GM21526 (cell line): ENCODE data around the gene TRMT112.

Experiments
- ATAC-seq: cut with Tn5 transposase; IDR thresholded peaks from one replicate; pipeline ENCODE4 v1.9.1; 2021; ENCODE audit warnings: moderate library complexity; ENCODE audit not compliant: unreplicated experiment, low FRiP score

Gene TRMT112

GRCh38 chr11:64296830-64297698 is 20.3 kb downstream of the TRMT112 start:
- ATAC-seq, result no peak

DNA sequence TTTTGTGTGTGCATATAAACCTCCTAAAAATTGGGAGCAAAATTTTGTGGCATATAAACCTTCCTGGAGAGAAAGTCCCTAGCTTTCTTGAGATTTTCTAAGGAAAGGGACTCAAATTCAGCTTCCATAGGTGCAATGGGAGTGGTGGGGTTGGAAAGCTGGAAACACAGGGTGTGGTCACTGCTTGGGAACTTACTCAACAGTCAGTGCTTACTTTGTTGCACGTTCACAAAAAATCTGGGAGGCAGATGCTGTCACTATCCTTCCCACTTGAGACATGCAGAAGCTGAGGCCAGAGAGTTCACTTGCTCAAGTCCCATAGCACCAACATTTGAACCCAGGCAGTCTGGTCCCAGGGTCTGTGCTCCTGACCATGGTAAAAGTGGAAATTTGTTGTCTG is 21.1 kb downstream of the TRMT112 start:
- ATAC-seq, result no peak

DNA sequence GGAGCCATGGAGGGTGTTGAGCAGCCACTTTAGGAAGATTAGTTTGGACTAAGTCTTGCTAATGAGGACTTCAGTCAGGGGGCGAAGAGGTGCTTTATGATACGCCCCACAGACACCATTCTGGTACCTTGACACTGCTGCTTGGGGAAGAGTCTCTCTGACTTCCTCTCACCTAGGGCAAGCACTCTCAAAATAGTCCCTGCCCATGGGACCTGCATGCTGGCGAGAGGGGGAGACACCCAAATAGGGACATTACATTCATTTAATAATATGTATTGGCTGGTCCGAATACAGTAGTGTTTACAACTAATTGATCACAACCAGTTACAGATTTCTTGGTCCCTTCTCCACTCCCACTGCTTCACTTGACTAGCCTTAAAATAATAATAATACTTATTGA is 21.6 kb downstream of the TRMT112 start:
- ATAC-seq, result no peak

GRCh38 chr11:64294774-64295173 is 22.6 kb downstream of the TRMT112 start:
- ATAC-seq, result no peak

- no peak for ATAC-seq
These were observed 24.7 kb downstream of the TRMT112 start for GRCh38 chr11:64292460-64293254.

DNA sequence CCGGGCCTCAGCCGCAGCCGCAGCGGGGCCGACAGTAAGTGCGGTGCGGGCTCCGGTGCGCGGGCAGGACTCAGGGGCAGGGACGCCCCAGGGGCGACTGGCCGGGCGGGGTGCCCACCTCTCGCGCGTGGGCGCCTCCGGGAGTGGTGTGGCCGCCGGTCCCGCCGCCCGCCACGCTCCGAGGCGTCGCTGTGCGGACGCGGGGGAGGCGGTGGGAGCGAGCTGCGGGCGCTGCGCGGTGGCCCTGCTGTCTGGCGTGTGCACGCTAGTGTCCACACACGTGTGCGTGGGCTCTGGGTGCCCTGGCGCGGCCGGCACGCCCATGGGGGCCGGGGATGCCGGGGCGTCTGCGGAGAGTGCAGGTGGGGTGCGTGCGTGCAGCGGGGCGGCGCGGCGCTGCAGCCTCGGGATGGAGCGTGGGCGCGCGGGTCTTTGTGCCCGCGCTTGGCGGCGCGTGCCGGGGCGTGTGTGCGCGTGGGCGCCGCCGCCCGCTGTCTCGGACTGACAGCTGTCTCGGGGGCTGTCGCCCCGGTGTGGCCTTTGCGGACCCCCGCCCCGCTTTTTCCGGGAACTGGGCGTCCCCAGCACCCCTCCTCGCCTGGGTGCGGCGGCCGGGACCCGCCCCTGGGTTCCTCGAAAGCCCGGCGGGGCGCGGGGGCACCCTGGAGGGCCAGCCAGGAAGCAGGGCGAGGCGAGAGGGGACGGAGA is 25.5 kb downstream of the TRMT112 start:
- ATAC-seq, result no peak

DNA sequence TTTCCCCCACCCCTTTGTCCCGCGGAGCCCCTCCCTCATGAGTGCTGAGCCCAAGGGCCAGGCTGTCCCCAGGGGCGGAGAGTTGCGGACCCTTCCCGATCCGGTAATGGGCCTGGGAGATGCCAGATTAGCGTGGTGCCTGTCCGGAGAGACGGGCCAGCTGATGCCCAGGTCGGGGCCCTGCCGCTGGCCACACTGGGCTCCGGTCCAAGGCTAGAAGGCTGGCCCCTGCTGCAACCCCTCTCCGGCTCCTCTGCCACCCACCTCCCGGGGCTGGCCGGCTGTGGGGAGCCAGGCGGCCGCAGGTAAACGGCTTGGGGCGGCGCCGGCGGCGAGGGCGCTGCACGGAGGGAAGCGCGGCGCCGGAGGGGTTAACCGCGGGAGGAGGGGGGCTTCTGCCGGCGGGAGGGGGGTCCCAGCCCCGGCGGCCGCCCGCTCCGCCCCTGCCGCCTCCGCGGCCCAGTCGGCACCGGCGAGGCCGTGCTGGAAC is 26.1 kb downstream of the TRMT112 start, which contains the start of gene KCNK4:
KCNK4 (plus strand) TSS at position 41 of the 490 bp plus-strand sequence. CDS start 1,717 bp downstream, outside the sequence.
- no peak for ATAC-seq

DNA sequence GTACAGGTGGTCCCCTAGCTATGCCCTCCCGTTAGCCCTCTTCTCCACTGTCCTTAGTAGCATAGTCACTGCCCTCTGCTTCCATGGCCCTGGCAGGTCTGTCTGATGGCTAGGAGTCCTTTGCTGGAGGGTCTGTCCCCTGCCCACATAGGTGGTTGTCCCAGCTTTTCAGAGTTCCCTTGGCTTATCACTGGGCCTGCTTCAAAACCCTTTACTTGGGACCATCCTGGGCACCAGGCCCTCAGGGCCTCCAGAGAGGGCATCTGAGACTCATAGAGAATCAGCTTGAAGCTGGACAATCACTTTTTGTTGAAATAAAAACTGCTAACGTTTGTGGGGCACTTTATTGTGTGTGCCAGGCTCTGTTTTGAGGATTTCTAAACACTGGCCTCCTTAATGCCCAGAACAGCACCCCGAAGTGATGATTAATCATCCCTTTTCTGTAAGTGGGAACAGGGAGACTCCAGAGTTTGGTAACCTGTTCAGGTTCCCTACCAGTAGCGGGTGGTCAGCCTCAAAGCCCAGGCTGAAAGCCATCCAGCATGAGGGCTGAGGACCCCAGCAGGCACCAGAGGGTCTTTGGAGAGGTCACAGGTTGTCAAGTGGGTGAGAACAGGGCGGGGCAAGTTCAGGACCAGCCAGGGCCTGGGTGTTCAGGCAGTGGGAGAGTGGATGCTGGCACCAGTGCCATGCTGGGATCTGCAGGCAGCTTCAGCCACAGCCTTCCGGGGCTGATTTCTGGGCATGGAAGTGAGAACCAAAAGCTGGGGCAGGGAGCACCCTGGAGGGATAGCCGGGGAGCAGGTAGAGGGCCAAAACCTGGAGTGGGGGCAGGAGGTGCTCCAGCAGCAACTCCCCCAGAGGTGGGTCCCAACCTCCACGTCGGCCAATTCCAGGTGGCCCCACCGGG is 26.8 kb downstream of the TRMT112 start:
- ATAC-seq, result no peak

DNA sequence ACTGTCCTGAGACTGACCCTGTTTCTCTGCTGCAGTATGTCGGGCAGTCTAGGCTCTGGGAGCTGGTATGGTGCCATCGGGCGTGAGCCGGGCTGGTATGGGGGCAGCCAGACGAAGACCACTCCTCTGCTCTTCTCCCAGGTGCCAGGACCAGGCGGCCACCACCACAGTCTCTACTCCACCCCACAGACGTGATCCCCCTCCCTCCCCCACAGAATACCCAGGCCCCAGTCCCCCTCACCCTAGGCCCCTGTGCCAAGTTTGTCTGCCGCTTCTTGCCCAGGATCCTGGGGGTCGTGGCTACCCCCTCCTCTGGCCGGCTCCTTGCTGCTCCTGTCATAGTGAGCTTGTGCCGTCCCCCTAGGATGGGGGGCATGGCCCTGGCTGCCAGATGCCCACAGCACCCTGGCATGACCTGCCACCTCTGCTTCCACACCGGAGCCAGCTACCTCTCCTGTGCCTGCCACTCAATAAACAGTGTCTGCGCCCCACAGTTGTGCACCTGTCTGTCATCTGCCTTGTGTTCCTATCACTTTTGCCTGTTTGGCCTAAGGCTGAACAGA is 28.3 kb downstream of the TRMT112 start:
- no peak for ATAC-seq

GRCh38 chr11:64288353-64288750 is 29.0 kb downstream of the TRMT112 start:
- no peak for ATAC-seq

DNA sequence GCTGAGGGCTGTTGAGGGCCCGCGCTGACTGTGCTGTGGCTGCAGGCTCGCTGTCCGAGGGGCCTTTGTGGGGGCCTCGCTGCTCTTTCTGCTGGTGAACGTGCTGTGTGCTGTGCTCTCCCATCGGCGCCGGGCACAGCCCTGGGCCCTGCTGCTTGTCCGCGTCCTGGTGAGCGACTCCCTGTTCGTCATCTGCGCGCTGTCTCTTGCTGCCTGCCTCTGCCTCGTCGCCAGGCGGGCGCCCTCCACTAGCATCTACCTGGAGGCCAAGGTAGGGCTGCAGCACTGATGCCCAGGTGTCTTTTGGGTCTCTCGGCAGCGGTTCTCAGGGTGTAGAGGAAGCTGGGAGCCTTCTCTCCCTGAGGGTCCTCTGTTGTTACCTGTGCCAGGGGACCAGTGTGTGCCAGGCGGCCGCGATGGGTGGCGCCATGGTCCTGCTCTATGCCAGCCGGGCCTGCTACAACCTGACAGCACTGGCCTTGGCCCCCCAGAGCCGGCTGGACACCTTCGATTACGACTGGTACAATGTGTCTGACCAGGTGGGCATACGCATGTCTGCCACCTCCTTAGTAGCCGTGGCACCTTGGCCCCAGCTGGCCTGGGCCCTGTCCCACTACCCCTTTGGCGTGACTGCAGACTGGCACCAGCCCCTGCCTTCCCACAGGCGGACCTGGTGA is 29.5 kb downstream of the TRMT112 start:
- ATAC-seq, result no peak

GRCh38 chr11:64286801-64287159 is 30.6 kb downstream of the TRMT112 start:
- ATAC-seq, result no peak

GRCh38 chr11:64285885-64286800 is 31.2 kb downstream of the TRMT112 start:
- no peak for ATAC-seq

GRCh38 chr11:64284962-64285884 is 32.1 kb downstream of the TRMT112 start, which contains the start of gene GPR137:
TSS of gene GPR137 (plus strand) at chr11:64285848. CDS start at chr11:64286525, 677 bp downstream.
- peak; percentile 44 for ATAC-seq

DNA sequence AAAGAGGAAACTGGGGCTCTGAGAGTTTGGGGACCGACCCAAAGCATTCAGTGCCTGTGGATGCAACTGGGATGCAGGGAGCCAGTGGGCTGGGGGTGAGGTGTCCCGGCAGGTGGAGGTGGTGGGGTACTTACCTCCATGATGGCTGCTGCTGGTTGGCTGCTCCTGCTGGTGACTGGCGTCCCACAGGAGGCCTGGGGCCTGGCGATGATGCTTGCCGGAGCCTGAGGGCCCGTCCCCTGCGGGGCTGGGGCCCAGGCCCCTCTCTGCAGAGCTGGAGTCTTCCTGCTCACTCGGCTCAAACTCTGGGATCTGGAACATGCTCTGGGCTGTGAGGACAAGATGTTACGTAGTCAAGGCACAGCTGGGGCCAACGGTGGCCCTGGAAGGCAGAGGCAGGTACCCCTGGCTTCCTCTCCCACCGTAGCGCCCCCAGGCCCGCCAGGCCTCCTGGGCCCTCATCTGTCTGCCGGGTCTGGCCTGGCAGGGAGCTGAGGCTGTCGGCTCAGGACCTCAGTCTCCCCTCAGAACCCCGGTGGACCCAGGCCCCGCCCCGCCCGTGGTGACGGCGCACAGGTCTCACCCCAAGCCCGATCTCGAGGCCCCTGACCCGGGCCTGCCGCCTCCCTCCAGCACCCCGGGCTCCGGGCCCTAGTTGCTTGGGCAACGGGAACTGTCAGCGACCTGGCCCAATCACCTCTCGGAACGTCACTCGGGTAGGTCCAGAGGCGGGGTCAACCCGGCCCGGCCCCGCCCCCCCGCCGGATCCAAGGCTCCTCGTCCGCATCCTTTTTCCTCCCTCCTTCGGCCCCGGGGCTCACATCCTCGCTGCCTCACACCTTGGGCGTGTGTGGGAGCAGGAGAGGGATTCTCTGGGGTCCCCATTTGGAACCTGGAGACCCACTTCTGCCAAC is 33.1 kb downstream of the TRMT112 start, which contains the start of gene BAD:
BAD (minus strand) TSS at position 618 of the 914 bp plus-strand sequence; CDS start at position 321, 297 bp downstream.
- peak; percentile 69 for ATAC-seq

DNA sequence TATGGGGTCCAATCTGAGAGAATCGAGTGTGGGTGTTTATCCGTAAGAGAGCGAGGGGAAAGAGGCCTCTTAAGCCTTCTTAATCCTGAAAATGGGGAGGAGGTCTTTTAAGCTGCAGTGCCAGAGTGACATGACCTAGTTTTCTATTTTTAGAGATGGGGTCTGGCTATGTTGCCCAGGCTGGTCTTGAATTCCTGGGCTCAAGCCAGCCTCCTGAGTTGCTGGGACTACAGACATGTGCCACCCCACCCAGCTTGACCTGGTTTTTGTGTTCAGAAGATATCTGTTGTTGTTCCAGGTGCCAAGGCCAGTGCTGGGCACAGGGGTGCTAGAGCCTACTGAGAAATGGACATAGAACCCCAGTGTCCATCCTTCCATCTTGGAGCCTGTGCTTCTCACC is 34.3 kb downstream of the TRMT112 start:
- ATAC-seq, result no peak
